Measurements from ENCODE around the gene CHD1L.

CHD1L gene

GRCh38 chr1:147208619-147209018 lies 33.9 kb upstream of the CHD1L start:
- TF ChIP-seq CTCF (IDR thresholded peaks at IDR 0.05; ENCODE audit: control insufficient read depth, extremely low read depth, insufficient read depth), result no peak
- H3K4me3 ChIP-seq (ENCODE audit: low read depth, low read length), result no peak overlapping the region
- DNase-seq (ENCODE audit: low read depth), result no peak

- no peak for DNase-seq (ENCODE audit: low read depth)
- no peak overlapping the region for H3K4me3 ChIP-seq (ENCODE audit: low read depth, low read length)
- no peak for TF ChIP-seq CTCF (IDR thresholded peaks at IDR 0.05; ENCODE audit: control insufficient read depth, extremely low read depth, insufficient read depth)
These were observed 32.4 kb upstream of the CHD1L start for GRCh38 chr1:147209825-147210821.

- H3K4me3 ChIP-seq (ENCODE audit: low read depth, low read length), result no peak overlapping the region
- no peak for DNase-seq (ENCODE audit: low read depth)
- TF ChIP-seq CTCF (IDR thresholded peaks at IDR 0.05; ENCODE audit: control insufficient read depth, extremely low read depth, insufficient read depth), result no peak
These were observed 31.5 kb upstream of the CHD1L start for GRCh38 chr1:147210987-147211386.

GRCh38 chr1:147211577-147211976 lies 30.9 kb upstream of the CHD1L start:
- no peak overlapping the region for H3K4me3 ChIP-seq (ENCODE audit: low read depth, low read length)
- DNase-seq (ENCODE audit: low read depth), result no peak
- no peak for TF ChIP-seq CTCF (IDR thresholded peaks at IDR 0.05; ENCODE audit: control insufficient read depth, extremely low read depth, insufficient read depth)

- no peak for TF ChIP-seq CTCF (IDR thresholded peaks at IDR 0.05; ENCODE audit: control insufficient read depth, extremely low read depth, insufficient read depth)
- no peak overlapping the region for H3K4me3 ChIP-seq (ENCODE audit: low read depth, low read length)
- DNase-seq (ENCODE audit: low read depth), result no peak
These were observed 29.2 kb upstream of the CHD1L start for GRCh38 chr1:147213271-147213670.

- no peak for TF ChIP-seq CTCF (IDR thresholded peaks at IDR 0.05; ENCODE audit: control insufficient read depth, extremely low read depth, insufficient read depth)
- H3K4me3 ChIP-seq (ENCODE audit: low read depth, low read length), result no peak overlapping the region
- DNase-seq (ENCODE audit: low read depth), result no peak
These were observed 28.2 kb upstream of the CHD1L start for GRCh38 chr1:147214325-147214724.

Measured in LNCaP clone FGC (cell line).